HG03565 (cell line): ENCODE data around the gene SCO2.

ENCODE experiments used
- ATAC-seq: cut with Tn5 transposase; IDR thresholded peaks from one replicate; pipeline ENCODE4 v1.9.1; 2021; ENCODE audit warnings: mild to moderate bottlenecking, moderate library complexity; ENCODE audit not compliant: unreplicated experiment

The SCO2 gene

GRCh38 chr22:50525104-50525857 lies at the start of gene SCO2:
Gene SCO2 (minus strand): TSS chr22:50525598. CDS start chr22:50524411, 1,187 bp downstream.
- ATAC-seq, result peak; percentile 39

GRCh38 chr22:50574383-50574755 lies 49.0 kb upstream of the SCO2 start:
- no peak for ATAC-seq

GRCh38 chr22:50573491-50574382 lies 48.3 kb upstream of the SCO2 start:
- no peak for ATAC-seq

- no peak for ATAC-seq
Measured at GRCh38 chr22:50572965-50573364, 47.6 kb upstream of the SCO2 start.

- no peak for ATAC-seq
Measured at GRCh38 chr22:50571264-50572175, 46.1 kb upstream of the SCO2 start.

- ATAC-seq, result no peak
Measured at GRCh38 chr22:50570861-50571260, 45.5 kb upstream of the SCO2 start.

- no peak for ATAC-seq
Measured at GRCh38 chr22:50569896-50570535, 44.6 kb upstream of the SCO2 start.

- no peak for ATAC-seq
Measured at GRCh38 chr22:50569041-50569459, 43.7 kb upstream of the SCO2 start.

- ATAC-seq, result no peak
Measured at GRCh38 chr22:50568626-50569025, 43.2 kb upstream of the SCO2 start.

GRCh38 chr22:50567721-50568252 lies 42.4 kb upstream of the SCO2 start:
- ATAC-seq, result no peak

- no peak for ATAC-seq
Measured at GRCh38 chr22:50564289-50564688, 38.9 kb upstream of the SCO2 start.

GRCh38 chr22:50563413-50564160 lies 38.2 kb upstream of the SCO2 start:
- no peak for ATAC-seq

- ATAC-seq, result peak; percentile 81
Measured at GRCh38 chr22:50562523-50563412, 37.4 kb upstream of the SCO2 start, which contains the start of gene SYCE3. Gene SYCE3 (minus strand): TSS chr22:50562919. CDS start chr22:50556405, 6,514 bp downstream.

- ATAC-seq, result no peak
Measured at GRCh38 chr22:50561401-50562358, 36.3 kb upstream of the SCO2 start.

- no peak for ATAC-seq
Measured at GRCh38 chr22:50560034-50560433, 34.6 kb upstream of the SCO2 start.

- no peak for ATAC-seq
Measured at GRCh38 chr22:50556703-50557102, 31.3 kb upstream of the SCO2 start.

GRCh38 chr22:50553310-50553709 lies 27.9 kb upstream of the SCO2 start:
- ATAC-seq, result no peak
